Neutrophil (primary cell): ENCODE results near the gene ERC2.

Source experiments
- H3K27ac ChIP-seq: fragments of 200-600 bp; sonication (generic); 2 replicates; pipeline ENCODE4 v1.5.1; 2016; ENCODE audit warnings: mild to moderate bottlenecking, moderate library complexity
- H3K27me3 ChIP-seq: fragments of 200-600 bp; sonication (generic); 2 replicates; pipeline ENCODE4 v1.6.0; 2016; ENCODE audit warnings: mild to moderate bottlenecking
- H3K36me3 ChIP-seq: fragments of 200-600 bp; sonication (generic); 2 replicates; pipeline ENCODE4 v1.5.1; 2017
- H3K4me1 ChIP-seq, 2 experiments: fragments of 200-600 bp in 1 of 2; sonication (generic) in 1 of 2; 1 replicate in 1 of 2; 2 replicates in 1 of 2; pipeline versions ENCODE4 v1.5.1 to v1.6.1; 2013 to 2016; ENCODE audit warnings: low read depth in 1 of 2, low read length in 1 of 2, mild to moderate bottlenecking in 1 of 2, moderate library complexity in 1 of 2; ENCODE audit not compliant: control insufficient read depth in 1 of 2, insufficient read depth in 1 of 2
- H3K4me3 ChIP-seq, 2 experiments: fragments of 200-600 bp in 1 of 2; sonication (generic) in 1 of 2; 1 replicate in 1 of 2; 2 replicates in 1 of 2; pipeline ENCODE4 v1.5.1; 2013 to 2016; ENCODE audit warnings: low read depth in 1 of 2, low read length in 1 of 2, mild to moderate bottlenecking in 1 of 2, moderate library complexity in 1 of 2
- H3K9me3 ChIP-seq: fragments of 200-600 bp; sonication (generic); 2 replicates; pipeline ENCODE4 v1.5.1; 2016
- TF ChIP-seq, protein P1 (sequence below): fragments of 200-600 bp; sonication (generic); IDR thresholded peaks from 2 replicates; pipeline ENCODE4 v1.5.1; 2016; ENCODE audit warnings: antibody characterized with exemption

ERC2 gene

DNA sequence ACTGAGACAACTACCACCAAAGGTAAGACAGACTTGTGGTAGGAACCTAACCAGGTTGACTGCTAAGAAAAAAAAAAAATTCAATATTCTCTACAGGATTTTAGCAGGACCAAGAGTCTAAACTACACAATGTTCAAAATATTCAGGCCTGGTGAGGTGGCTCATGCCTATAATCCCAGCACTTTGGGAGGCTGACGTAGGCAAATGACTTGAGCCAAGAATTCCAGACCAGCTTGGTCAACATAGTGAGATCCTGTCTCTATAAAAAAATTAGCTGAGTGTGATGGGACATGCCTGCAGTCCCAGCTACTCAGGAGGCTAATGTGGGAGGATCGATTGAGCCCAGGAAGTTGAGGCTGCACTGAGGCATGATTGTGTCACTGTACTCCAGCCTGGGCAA lies 639.6 kb downstream of the ERC2 start:
- Histone ChIP-seq H3K36me3 (no peaks in the 10 kb centered on the region), H3K4me3 (no peak overlapping the region), H3K27me3 (no peaks in the 10 kb centered on the region), H3K27ac (no peak overlapping the region), H3K4me1 (no peaks in the 10 kb centered on the region), H3K9me3 (no peaks in the 10 kb centered on the region)
- TF ChIP-seq, protein P1, sequence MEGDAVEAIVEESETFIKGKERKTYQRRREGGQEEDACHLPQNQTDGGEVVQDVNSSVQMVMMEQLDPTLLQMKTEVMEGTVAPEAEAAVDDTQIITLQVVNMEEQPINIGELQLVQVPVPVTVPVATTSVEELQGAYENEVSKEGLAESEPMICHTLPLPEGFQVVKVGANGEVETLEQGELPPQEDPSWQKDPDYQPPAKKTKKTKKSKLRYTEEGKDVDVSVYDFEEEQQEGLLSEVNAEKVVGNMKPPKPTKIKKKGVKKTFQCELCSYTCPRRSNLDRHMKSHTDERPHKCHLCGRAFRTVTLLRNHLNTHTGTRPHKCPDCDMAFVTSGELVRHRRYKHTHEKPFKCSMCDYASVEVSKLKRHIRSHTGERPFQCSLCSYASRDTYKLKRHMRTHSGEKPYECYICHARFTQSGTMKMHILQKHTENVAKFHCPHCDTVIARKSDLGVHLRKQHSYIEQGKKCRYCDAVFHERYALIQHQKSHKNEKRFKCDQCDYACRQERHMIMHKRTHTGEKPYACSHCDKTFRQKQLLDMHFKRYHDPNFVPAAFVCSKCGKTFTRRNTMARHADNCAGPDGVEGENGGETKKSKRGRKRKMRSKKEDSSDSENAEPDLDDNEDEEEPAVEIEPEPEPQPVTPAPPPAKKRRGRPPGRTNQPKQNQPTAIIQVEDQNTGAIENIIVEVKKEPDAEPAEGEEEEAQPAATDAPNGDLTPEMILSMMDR: no peak

DNA sequence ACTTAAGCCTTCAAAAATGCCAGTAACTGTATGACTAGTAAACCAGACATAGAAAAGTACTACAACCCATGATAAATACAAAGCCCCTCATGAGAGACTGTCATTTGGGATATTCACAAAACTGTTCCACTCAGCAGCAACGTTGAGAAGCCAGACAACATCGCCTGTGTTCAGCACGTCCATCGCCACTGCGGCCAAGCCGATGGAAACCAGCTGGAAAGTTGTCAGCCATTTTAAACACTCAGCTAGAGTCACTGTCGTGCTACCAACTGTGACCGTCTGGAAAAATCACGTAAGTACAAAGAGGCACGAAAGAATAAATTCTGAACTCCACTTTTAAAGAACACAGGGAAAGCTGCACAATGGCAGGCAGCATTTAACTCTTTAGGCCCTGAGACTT lies 640.5 kb downstream of the ERC2 start:
- Histone ChIP-seq H3K9me3 (no peaks in the 10 kb centered on the region), H3K36me3 (no peaks in the 10 kb centered on the region), H3K4me1 (no peaks in the 10 kb centered on the region), H3K4me3 (no peak overlapping the region), H3K27ac (no peak overlapping the region), H3K27me3 (no peaks in the 10 kb centered on the region)
- TF ChIP-seq, protein P1: no peak

GRCh38 chr3:55826731-55827496 lies 641.4 kb downstream of the ERC2 start:
- H3K4me1 ChIP-seq: no peaks in the 10 kb centered on the region
- H3K9me3 ChIP-seq: no peaks in the 10 kb centered on the region
- H3K36me3 ChIP-seq: no peaks in the 10 kb centered on the region
- H3K27ac ChIP-seq: no peak overlapping the region
- no peaks in the 10 kb centered on the region for H3K27me3 ChIP-seq
- TF ChIP-seq, protein P1: no peak
- no peak overlapping the region for H3K4me3 ChIP-seq

- H3K27me3 ChIP-seq: no peaks in the 10 kb centered on the region
- H3K9me3 ChIP-seq: no peaks in the 10 kb centered on the region
- TF ChIP-seq, protein P1: no peak
- H3K4me3 ChIP-seq: no peak overlapping the region
- no peaks in the 10 kb centered on the region for H3K4me1 ChIP-seq
- no peak overlapping the region for H3K27ac ChIP-seq
- H3K36me3 ChIP-seq: no peaks in the 10 kb centered on the region
Observed at GRCh38 chr3:55826097-55826496, 642.2 kb downstream of the ERC2 start.

- Histone ChIP-seq H3K4me1 (no peaks in the 10 kb centered on the region), H3K4me3 (no peak overlapping the region), H3K36me3 (no peaks in the 10 kb centered on the region), H3K9me3 (no peaks in the 10 kb centered on the region), H3K27me3 (no peaks in the 10 kb centered on the region), H3K27ac (no peak overlapping the region)
- TF ChIP-seq, protein P1: no peak
Observed at GRCh38 chr3:55824406-55824805, 643.9 kb downstream of the ERC2 start.
